NCI-H1092 treated with DMSO at 0.1 percent for 48 hours (cell line): ENCODE results near the gene TEDC2.
A peak's percentile ranks its signal among the peaks of the same experiment; 100 is the strongest.

ENCODE experiments used
- DNase-seq: peaks from one replicate; lab custom pipeline; 2025; lab: John Stamatoyannopoulos, UW

TEDC2 gene

GRCh38 chr16:2513405-2514332, 53.8 kb downstream of the TEDC2 start, which contains the start of gene ATP6V0C:
Gene ATP6V0C (plus strand): TSS chr16:2513952. CDS start chr16:2514104, 152 bp downstream.
- peak; percentile 92 for DNase-seq
